ENCODE results near the gene PCDH9.

The PCDH9 gene

DNA sequence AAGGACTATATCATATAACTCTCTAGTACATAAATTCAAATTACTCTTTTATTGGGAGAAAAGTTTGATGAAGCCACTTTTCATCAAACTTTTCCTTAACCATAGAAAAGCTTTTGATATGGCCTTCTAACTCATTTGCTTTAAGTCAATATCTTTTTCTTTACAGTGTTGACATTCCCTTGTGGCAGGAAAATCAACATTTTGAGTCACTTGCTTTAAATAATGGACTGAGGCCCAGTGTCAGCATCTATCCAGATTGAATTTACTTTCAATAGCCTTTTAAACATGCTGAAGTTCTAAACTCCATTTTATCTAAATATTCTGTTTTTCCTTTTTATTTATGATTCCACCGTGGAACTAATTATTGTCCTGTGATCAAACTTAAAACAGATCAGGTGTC, 62.7 kb downstream of the PCDH9 start:
- H3K4me3 ChIP-seq (ENCODE audit: low read depth, low read length): no peak overlapping the region

DNA sequence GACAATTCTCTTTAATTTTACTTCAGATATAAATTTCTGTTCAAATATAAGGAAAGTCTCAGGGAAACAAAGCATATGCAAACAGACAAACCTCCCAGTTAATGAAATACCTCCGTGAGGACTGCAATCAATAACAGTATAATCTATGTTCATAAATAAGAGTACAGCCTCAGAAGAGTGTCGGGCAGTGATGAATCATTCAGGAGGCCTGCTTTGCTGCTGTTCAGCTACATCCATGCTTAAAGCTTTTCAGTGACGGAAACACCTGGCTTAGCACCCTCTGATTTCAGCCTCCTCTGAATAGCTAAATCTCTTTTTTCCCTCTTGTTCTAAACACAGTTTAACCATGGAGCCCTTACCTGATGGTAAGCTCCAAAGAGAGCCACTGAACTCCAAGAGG, 69.0 kb downstream of the PCDH9 start:
- no peak overlapping the region for H3K4me3 ChIP-seq (ENCODE audit: low read depth, low read length)

DNA sequence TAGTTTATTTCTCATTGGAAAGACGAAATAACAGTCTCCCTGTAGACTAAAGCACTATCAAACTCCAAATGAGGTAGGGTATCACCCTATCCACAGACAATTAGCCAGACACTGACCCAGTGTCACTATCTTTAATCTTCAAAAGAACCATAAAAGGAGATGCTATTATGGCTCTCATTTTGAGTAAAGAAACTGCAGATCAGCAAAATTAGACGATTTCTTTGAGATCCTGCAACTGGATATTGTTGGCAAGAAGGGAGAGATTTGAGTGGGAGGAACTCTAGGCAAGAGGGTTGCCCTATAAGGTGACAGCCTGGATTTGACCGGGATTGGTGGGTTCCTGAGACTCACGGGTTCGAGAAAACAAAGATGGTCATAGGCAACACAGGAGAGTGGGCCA, 71.2 kb downstream of the PCDH9 start:
- no peak overlapping the region for H3K4me3 ChIP-seq (ENCODE audit: low read depth, low read length)

DNA sequence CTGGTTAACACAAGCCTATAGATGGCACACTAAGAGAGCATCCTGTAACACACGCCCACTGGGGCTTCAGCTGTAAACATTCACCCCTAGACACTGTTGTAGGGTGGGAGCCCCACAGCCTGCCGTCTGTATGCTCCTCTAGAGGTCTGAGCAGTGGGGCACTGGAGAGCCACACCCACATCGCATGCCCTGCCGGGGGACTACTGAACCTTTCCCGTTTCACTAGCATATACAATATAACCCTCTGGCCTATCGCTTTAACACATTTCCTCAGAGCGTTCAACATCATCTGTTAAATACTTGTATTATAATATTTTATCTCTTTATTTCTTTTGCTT, 73.4 kb downstream of the PCDH9 start:
- no peak overlapping the region for H3K4me3 ChIP-seq (ENCODE audit: low read depth, low read length)

DNA sequence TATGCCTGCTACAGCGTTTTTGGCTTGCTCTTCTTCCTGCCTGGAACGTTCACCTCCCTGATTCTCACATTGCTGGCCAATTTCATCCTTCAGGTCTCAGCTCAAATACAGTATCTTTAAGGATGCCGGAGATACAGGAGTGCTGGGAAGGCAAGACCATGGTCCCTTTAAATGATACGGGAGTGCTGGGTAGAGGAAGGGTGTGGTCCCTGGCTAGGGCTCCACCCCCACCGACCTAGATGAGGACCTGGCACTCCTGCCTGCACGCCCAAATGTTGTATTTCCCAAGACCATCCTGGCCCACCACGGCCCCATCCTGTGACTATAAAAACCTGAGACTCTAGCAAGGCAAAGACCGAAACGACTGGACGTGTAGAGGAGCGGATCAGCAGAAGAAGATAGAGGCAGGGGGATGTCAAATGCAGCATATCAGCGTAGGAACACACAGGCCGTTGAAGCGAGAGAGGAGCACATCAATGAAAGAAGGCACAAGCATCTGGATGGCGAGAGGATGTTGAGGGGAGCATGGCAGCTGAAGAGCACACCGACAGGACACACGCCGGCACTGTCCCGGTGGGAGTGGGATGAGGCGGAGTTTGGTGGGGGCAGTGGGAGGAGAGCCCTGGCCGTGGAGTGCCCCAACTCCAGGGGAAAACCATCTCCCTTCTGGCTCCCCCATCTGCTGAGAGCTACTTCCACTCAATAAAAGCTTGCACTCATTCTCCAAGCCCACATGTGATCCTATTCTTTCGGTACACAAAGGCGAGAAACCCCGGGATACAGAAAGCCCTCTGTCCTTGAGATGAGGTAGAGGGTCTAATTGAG, 74.0 kb downstream of the PCDH9 start:
- H3K4me3 ChIP-seq (ENCODE audit: low read depth, low read length): no peak overlapping the region

DNA sequence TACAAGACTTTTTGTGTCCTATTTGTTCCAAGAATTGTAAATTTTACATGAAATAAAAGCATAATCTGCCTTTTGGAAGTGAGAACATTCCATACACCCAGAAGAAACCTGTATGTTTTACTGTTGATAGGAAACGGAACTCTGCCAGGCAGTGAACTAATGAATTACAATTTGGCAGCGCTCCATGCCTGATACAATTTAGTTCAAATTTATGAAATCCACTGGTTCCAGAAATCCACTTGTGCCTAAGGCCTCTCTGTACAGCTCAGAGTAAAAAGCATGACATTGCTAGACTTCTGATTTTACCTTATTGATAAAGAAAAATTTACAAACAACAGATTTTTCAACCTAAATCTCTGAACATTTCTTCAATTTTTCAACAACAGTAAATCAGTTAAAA, 78.1 kb downstream of the PCDH9 start:
- no peak overlapping the region for H3K4me3 ChIP-seq (ENCODE audit: low read depth, low read length)

DNA sequence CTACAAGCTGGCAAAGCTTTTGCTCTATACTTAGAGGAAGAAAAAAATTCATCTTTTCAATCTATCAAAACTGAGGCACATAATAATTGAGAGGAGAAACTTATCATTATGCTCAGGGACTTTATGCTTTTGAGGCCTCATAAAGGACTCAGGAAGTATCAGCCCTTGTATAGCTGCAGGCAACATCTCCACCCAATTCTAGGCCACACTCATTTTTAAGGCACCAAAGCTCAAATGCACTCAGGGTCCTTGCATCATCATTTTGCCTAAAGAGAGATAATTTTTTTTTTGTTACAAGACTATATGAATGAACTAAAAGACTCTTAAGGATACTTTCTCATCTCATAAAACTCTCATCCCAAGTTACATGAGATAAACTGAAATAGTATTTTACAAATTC, 78.5 kb downstream of the PCDH9 start:
- H3K4me3 ChIP-seq (ENCODE audit: low read depth, low read length): no peak overlapping the region

DNA sequence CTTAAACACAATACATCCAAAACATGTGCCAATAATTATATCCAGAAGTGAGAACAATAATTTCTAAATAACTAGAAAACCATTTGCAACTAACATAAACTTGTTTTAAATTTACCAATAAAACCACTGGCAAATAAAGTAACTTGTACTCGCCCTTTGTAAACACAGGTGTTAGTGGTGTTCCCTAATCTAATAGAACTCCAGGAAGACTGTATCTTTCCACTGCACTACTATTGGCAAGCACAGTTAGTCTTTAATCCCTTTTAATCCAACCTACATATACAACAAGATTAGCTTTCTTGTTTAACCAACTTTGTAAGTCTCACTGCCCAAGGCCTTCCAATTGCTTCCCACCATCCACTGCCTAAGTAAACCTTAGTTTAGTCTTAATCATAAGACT, 79.5 kb downstream of the PCDH9 start:
- no peak overlapping the region for H3K4me3 ChIP-seq (ENCODE audit: low read depth, low read length)

DNA sequence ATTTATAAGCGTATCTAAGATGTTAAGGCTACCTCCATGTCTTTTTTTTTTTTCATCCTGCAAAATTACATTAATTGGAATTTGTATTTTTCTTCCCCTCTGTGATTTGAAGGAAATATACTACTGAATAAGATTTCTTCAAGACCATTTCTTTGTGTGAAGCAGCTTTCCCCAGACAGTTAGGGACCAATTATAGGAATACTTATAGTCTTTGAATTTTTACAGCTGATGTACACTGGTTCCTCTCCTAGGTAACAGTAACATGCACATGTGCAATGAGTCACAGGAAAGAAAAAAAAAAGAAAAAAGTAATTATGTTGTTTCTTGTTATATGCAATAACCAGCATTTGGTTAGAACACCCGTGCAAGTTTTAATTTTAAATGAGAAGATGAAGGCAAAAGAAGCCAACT, 82.0 kb downstream of the PCDH9 start:
- H3K4me3 ChIP-seq (ENCODE audit: low read depth, low read length): no peak overlapping the region

DNA sequence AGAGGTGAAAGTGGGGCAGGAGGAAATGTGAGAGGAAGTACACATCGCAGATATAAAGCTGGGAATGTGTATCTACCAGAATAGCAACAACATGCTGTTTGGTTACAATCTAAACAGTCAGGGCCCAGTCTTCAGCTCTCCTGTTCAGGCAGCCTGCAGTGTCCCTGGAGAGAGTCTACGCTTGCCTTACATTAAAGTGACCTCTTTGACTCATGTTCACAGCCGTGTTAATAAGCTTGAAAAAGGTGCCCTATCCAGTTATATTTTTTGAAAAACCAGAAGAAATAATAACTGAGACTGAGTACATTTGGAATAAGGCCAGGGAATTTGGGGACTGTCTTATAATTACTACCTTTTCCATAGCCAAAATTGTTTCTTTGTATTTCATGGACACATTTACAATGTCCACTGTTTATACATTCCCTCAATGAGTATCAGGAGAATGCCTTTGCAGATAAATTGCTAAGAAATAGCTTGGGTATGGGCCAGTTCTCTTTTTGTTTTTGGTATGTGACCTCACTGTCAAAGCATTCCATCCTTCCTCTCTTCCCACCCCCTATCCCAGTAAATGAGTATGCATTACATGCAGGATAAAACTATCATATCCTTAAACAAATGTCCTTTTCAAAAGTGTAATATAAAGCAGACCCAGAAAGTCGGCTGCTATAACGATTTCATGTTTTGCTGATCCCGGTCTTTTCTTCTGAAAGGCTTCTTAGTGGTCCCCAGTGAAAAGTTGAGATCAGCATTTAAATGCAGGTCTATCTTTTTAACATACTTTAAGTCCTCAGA, 82.6 kb downstream of the PCDH9 start:
- H3K4me3 ChIP-seq (ENCODE audit: low read depth, low read length): no peak overlapping the region

DNA sequence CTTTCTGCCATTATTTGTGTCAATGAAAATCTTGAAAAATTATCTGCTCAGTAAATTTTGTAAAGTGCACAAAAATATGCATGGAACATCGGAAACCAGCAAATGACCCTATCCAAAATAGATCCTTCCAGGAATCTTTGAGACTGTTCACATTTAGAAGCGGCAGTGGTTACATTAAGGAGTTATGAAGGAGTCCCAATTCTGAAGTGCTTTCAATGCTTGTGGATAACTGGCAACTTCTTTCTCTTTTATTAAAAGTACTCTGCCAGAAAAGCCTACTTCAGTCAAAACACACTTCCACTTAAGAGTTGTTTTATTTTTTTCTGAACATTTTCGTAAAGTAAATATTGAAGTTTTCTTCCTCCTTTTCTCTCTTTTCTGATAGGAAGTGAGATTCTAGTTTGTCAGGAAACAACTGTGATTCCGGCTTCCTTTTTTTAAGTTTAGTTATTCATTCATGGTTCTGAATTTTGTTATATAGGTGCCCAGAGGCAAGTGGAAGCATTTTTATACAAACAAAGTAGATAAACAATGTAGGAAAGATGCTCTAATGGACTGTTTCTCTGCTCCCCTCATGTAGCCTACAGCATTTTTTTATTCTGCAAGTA, 83.5 kb downstream of the PCDH9 start:
- H3K4me3 ChIP-seq (ENCODE audit: low read depth, low read length): no peak overlapping the region

DNA sequence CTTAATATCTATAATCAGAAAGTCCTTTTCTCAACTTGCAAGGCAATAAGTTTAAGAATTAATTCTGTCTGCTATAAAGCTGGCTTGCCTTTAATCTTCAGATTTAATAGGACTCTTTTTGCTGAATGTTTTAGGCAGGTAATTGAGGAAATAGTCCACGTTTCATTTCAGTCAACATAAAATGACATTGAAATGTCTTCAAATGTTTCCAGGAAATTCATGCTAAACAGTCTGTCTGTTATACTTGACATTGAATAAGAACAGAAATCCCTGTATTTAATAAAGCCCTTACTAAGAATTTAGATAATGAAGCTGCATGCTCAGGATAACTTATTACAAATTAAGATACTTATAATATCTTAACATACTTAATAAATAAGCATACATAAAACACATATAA, 84.2 kb downstream of the PCDH9 start:
- H3K4me3 ChIP-seq (ENCODE audit: low read depth, low read length): no peak overlapping the region

DNA sequence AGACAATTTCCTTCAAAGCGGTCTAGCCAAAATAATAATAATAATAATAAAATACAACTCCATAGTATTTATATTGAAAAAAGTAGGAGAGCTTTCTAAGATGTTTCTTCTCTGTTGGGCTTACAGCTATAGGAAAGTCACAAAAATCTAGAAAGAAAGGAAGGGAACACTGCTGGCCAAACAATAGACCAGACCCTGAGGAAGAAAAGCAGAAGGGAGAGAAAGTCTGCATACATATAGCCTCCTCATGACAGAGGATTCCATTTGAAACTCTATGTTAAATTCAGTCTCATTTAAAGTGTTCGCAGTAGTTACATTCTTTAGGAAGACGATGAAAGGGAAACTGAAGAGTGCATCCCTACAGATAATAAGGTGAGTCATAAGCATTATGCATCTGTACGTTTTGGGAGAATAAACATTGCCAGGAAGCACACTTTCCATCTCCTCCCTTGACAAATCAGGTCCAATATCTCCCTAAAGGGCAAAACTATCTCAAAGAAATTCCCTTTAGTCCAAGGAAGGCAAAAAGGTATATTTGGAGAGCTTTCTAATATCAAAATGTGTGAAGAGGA, 86.5 kb downstream of the PCDH9 start:
- no peak overlapping the region for H3K4me3 ChIP-seq (ENCODE audit: low read depth, low read length)

DNA sequence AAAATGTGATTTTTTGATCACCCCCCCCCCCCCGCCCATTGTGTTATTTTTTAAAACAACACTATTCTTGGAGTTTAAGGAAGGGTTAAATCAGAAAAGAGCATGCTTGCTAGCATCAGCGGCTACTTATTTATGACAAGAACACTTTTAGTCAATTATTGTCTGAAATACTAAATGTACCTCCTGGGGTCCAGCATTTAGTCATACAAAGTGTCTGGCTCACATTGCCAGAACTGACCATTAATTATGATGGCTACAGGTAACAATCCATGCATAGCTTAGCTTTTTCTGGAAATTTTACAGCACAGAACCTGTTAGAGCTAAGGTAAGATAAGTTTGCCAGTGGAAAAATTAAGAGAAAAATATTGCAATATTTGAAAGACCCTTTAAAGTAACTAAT, 90.1 kb downstream of the PCDH9 start:
- no peak overlapping the region for H3K4me3 ChIP-seq (ENCODE audit: low read depth, low read length)

DNA sequence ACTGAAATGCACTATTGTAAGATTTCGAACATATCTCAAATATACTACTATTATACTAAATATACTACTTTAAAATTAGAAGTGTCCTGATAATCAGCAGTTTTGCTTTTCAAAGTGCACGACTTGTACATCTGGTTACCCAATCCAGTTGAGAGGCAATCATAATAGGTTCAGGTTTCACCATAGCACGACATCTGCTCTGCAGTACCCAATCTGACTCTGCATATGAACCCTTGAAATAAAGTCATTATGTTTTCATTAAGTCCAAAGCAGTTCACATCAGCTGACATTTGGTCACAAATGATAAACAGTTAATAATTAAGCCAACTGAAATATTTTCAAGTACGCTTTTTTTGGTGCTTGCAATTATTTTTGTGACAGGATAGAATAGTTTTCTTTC, 90.6 kb downstream of the PCDH9 start:
- no peak overlapping the region for H3K4me3 ChIP-seq (ENCODE audit: low read depth, low read length)

DNA sequence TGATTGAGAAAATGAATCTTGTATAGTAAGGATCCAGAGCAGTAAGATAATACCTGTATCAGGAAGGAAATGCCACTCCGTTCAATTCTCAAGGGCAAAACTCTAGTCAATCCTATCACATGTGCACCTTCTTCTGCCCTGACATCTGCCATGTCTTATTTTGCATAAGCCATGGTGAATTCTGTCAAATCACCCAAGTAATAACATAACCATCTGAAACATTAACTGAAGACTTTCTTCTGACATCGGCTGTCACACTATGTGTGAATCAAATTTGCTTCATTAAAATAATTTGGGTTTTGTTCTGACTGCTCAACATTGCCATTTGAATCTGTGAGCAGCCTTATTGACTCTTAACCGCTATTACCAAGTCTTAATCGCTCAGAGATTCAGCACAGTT, 91.2 kb downstream of the PCDH9 start:
- H3K4me3 ChIP-seq (ENCODE audit: low read depth, low read length): no peak overlapping the region

DNA sequence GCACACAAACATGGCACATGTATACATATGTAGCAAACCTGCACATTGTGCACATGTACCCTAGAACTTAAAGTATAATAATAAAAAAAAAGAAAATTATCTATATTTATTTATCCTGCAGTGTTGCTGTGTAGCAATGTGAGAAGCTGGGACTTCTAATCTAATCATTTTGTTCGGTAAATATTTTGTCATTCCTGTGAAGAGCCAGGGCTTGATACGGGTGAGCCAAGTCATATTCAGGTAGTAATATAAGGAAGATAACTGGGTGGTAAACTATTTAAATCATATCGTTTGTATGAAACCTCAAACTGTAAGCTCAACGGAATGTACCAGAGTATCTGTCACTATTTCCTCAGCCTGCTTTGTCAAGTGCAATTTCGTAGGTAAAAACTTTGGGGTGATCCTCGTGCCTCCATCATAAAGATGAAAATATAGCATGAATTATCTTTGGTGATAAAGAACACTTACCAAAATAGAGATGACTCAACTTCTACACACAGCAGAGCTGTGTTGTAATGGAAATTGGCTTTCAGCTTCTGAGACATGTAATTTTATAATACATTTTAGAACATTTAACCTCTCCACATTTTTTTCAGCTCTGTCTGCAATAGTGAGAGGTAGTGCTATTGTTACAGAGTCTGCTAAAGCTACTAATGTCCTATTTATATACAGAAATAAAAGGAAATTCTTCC, 92.9 kb downstream of the PCDH9 start:
- H3K4me3 ChIP-seq (ENCODE audit: low read depth, low read length): no peak overlapping the region

DNA sequence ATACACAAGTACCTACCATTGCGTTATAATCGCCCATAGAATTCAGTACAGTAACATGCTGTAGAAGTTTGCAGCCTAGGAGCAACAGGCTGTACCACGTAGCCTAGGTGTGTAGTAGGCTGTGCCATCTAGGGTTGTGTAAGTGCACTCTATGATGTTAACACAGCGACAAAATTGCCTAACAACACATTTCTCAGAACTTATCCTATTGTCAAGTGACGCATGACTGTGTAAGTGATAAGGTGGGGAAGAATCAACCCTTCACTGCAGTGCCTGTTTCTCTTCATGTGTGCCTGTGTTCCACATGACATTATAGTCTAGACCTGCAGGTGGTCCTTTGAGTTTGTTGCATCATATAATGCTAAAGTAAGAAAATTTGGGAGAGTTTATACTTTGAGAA, 94.0 kb downstream of the PCDH9 start:
- no peak overlapping the region for H3K4me3 ChIP-seq (ENCODE audit: low read depth, low read length)

DNA sequence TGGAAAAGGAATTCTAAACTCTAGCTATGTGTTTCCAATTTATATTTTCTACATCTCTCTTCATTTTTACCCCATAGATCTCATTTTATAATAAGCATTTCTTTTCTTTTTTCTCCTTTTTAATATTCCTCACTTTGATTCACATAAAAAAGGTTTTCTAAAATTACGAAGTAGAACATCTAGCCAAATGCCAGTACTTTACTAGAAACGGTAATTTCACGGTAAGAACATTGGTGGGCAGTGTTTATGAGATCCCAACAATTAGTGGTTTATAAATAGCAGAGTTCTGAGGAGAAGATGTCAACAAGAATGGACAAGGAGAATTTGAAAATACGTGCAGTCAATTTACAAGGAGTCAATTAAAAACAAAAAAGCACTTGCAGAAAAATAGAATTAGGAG, 94.8 kb downstream of the PCDH9 start:
- H3K4me3 ChIP-seq (ENCODE audit: low read depth, low read length): no peak overlapping the region

DNA sequence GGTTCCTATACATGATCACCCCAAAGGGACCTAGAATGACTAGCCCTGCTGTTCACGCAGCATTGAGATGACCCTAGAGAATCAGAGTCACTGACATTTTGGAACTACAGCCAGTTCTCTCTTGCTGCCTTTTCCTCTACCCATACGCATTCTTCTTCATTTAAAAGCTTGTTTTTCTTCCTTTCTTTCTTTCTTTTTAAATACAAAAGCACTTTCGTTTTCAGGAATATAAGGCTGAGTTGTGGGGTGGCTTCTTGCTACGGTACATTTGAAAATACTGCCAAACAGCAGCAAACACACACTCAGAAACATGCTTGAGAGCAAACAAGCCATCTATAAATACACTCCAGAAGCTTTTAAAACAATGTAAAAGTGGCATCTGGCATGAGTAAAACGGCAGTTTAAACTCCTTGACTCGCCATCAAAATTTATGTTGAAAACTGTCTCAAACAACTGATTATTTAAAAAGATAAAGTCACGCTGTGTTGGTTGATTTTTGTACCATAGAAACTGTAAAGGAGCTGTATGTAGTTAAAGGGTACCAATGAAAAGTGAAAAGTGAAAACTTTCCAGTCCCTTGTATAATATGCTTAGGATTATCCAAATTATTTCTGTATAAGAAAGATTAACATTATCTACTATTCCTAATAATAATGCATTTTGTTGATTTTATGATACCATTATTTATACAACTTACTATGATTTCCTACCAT, 95.6 kb downstream of the PCDH9 start:
- H3K4me3 ChIP-seq (ENCODE audit: low read depth, low read length): no peak overlapping the region

DNA sequence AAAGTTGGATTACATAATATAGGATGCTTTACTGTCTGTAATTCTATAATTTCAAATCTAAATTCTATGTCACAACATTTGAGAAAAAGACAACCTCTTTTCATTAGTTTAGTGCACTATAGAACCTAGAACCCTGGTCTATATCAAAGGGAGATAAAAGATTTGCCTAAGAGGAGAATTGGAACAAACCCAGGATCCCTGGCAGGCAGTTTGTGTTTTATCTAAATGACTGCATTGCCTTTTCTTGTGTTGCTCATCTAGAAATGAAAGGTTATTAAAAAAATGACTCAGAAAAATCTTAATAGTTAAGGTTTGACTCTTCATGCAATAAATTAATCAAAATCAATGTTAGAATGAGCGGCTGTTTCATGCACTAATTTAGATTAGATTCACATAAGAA, 96.7 kb downstream of the PCDH9 start:
- no peak overlapping the region for H3K4me3 ChIP-seq (ENCODE audit: low read depth, low read length)

All from iPS-11a (cell line).